NK-92 treated with Interleukin-12 subunit alpha and Interleukin-12 subunit beta, amount 100 ng/mL, for 24 hours (cell line): ENCODE data around the gene TMEM154.

Experiments
- DNase-seq: peaks from one replicate; lab custom pipeline; 2025; lab: John Stamatoyannopoulos, UW

The TMEM154 gene

GRCh38 chr4:152693871-152694270 is 14.1 kb upstream of the TMEM154 start:
- no peak for DNase-seq

GRCh38 chr4:152691761-152692160 is 12.0 kb upstream of the TMEM154 start:
- no peak for DNase-seq

- no peak for DNase-seq
Measured at GRCh38 chr4:152690706-152691651, 11.2 kb upstream of the TMEM154 start.

- no peak for DNase-seq
Measured at GRCh38 chr4:152689615-152690501, 10.1 kb upstream of the TMEM154 start.

- DNase-seq: no peak
Measured at GRCh38 chr4:152687974-152688599, 8.3 kb upstream of the TMEM154 start.

GRCh38 chr4:152686452-152687013 is 6.7 kb upstream of the TMEM154 start:
- no peak for DNase-seq

GRCh38 chr4:152684587-152684986 is 4.8 kb upstream of the TMEM154 start:
- DNase-seq: no peak

GRCh38 chr4:152684007-152684406 is 4.2 kb upstream of the TMEM154 start:
- no peak for DNase-seq

GRCh38 chr4:152682143-152682941 is 2.5 kb upstream of the TMEM154 start:
- no peak for DNase-seq

GRCh38 chr4:152680988-152681603 is 1.3 kb upstream of the TMEM154 start:
- DNase-seq: no peak

- no peak for DNase-seq
Measured at GRCh38 chr4:152678841-152679240, 956 bp downstream of the TMEM154 start.

- DNase-seq: no peak
Measured at GRCh38 chr4:152677117-152677516, 2.7 kb downstream of the TMEM154 start.

- no peak for DNase-seq
Measured at GRCh38 chr4:152676052-152676854, 3.5 kb downstream of the TMEM154 start.

GRCh38 chr4:152674359-152674758 is 5.4 kb downstream of the TMEM154 start:
- DNase-seq: no peak

GRCh38 chr4:152673489-152673888 is 6.3 kb downstream of the TMEM154 start:
- DNase-seq: no peak

GRCh38 chr4:152672206-152673092 is 7.3 kb downstream of the TMEM154 start:
- no peak for DNase-seq

GRCh38 chr4:152668338-152668964 is 11.3 kb downstream of the TMEM154 start:
- no peak for DNase-seq

GRCh38 chr4:152667781-152668180 is 12.0 kb downstream of the TMEM154 start:
- DNase-seq: no peak
